ENCODE results near the gene AJUBA.

DNA sequence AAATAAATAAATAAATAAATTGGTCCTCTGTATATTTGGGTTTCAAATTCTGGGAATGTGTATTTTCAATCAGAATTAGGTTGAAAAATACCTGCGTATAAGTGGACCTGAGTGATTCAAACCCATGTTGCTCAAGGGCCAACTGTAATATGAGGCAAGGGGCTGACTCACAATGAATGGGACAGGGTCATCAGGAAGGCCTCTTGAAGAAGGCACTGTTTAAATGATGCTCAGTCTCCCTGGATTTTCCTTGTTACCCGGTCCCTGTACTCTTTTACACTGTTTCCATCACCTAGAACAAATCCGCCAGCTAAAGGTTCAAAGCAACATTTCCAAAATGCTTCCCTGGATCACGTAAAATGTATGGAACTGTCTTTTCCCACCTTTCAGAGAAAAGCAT, 48.6 kb upstream of the AJUBA start:
- TF ChIP-seq, protein P1, sequence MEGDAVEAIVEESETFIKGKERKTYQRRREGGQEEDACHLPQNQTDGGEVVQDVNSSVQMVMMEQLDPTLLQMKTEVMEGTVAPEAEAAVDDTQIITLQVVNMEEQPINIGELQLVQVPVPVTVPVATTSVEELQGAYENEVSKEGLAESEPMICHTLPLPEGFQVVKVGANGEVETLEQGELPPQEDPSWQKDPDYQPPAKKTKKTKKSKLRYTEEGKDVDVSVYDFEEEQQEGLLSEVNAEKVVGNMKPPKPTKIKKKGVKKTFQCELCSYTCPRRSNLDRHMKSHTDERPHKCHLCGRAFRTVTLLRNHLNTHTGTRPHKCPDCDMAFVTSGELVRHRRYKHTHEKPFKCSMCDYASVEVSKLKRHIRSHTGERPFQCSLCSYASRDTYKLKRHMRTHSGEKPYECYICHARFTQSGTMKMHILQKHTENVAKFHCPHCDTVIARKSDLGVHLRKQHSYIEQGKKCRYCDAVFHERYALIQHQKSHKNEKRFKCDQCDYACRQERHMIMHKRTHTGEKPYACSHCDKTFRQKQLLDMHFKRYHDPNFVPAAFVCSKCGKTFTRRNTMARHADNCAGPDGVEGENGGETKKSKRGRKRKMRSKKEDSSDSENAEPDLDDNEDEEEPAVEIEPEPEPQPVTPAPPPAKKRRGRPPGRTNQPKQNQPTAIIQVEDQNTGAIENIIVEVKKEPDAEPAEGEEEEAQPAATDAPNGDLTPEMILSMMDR (IDR thresholded peaks at IDR 0.05) = no peak
- TF ChIP-seq EP300 (IDR thresholded peaks at IDR 0.05) = no peak
- no peak for TF ChIP-seq POLR2AphosphoS5 (IDR thresholded peaks at IDR 0.05)
- no peak for TF ChIP-seq POLR2A (IDR thresholded peaks at IDR 0.05)
